ENCODE results near the gene INHBB. TPM values are rescaled to one million over a fixed set of nuclear protein-coding genes. Genes with fewer than 3 reads are reported as not detected.

INHBB gene
- total RNA-seq, 1 donor from 2014 or later, result not detected

DNA sequence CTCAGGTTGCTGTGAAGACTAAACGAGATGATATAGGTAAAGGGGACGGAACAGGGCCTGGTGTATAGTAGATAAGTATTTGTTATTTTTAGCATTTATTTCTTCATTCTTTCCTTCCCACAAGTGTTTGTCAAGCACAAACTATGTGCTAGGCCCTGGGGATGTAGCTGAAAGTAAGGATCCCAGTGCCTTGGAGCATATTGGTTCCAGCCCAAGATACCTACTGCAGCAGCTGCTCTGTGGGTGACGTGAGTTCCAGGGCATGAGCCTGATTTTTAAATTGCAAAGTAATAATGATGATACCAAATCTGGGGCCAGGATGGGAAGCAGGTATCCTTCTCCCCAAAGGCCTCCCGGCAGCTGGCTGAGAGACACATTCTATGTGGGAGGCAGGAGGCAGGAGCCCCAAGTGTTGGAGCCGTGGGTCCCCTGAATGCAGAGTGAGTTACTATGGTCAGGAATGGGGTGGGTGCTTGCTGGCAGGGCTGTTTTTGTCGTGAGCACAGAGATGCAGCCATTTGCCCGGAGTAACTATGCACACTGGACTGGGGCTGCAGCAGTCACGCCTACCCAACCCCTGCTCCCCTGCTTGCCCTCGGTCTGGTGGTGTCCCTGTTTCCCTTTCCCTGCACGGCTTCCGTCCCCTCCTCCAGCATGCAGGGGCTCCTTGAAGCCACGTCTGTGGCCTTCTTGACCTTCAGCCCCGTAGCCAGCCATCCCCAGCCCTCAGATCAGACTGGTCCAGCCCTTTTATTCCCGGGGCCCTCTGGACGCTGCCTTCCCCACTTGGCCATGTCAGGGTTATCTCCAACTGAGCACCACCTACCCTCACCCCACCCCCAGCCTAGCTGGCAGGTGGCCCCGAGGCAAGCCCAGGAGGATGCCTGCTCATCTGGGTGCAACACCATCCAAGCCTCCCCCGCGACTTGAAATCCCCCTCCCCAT is 52.4 kb downstream of the INHBB start:
- Mint-ChIP-seq H3K4me3 (ENCODE audit: low read depth) (no peak overlapping the region), H3K4me1 (ENCODE audit: low read depth) (peaks cover 5% of the 10 kb centered on the region), H3K36me3 (ENCODE audit: insufficient read depth) (no peaks in the 10 kb centered on the region), H3K27me3 (peaks cover 28% of the 10 kb centered on the region), H3K27ac (no peak overlapping the region), H3K9me3 (ENCODE audit: low read depth) (no peaks in the 10 kb centered on the region)
- TF ChIP-seq, protein P1, sequence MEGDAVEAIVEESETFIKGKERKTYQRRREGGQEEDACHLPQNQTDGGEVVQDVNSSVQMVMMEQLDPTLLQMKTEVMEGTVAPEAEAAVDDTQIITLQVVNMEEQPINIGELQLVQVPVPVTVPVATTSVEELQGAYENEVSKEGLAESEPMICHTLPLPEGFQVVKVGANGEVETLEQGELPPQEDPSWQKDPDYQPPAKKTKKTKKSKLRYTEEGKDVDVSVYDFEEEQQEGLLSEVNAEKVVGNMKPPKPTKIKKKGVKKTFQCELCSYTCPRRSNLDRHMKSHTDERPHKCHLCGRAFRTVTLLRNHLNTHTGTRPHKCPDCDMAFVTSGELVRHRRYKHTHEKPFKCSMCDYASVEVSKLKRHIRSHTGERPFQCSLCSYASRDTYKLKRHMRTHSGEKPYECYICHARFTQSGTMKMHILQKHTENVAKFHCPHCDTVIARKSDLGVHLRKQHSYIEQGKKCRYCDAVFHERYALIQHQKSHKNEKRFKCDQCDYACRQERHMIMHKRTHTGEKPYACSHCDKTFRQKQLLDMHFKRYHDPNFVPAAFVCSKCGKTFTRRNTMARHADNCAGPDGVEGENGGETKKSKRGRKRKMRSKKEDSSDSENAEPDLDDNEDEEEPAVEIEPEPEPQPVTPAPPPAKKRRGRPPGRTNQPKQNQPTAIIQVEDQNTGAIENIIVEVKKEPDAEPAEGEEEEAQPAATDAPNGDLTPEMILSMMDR (IDR thresholded peaks at IDR 0.05; ENCODE audit: unreplicated experiment), result no peak
- no peak for DNase-seq (ENCODE audit: low spot score, unreplicated experiment)

DNA sequence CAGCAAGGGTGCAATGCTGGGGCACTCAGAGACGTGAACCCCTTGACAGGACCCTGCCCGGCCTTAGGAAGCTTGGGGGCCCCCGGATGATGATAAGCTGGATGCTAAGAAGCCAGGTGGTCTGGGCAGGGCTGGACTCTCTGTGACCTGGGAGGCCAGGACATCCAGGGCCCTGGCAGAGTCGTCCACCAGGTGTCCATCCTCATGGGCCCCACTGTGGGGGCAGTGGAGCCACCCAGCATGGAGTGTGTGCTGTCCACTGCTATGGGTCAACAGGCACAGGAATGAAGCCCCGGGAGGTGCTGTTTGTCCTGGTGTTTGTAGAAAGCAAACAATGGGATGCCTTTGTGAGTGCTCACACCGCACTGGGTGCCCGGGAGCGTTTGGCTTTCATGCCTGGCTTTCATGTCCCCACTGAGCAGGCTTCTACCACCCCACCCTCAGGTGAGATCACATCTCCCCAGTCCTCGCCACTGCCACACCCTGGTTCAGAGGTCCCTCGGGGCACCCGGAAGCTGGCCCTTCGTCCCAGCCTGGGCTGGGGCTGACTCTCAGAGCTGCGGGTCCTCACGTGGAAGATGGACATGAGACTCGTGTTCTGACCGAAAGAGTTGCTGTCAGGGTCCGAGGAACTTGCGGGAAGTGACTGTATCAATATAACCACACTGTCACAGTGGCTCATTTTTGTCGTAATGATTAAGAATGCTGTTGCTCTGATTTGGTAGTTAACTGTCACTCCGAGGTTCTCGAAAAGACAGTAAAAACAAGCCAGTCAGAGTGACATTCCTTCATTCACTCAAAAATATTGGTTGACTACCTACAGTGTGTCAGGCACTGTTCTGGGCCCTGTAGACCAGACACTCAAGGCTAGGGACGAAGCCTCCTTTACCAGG is 53.3 kb downstream of the INHBB start:
- H3K4me3 Mint-ChIP-seq (ENCODE audit: low read depth), result no peak overlapping the region
- H3K9me3 Mint-ChIP-seq (ENCODE audit: low read depth), result no peaks in the 10 kb centered on the region
- TF ChIP-seq, protein P1 (IDR thresholded peaks at IDR 0.05; ENCODE audit: unreplicated experiment), result no peak
- H3K27ac Mint-ChIP-seq, result no peak overlapping the region
- H3K36me3 Mint-ChIP-seq (ENCODE audit: insufficient read depth), result no peaks in the 10 kb centered on the region
- peaks cover 5% of the 10 kb centered on the region for H3K4me1 Mint-ChIP-seq (ENCODE audit: low read depth)
- H3K27me3 Mint-ChIP-seq, result peaks cover 24% of the 10 kb centered on the region
- DNase-seq (ENCODE audit: low spot score, unreplicated experiment), result no peak

DNA sequence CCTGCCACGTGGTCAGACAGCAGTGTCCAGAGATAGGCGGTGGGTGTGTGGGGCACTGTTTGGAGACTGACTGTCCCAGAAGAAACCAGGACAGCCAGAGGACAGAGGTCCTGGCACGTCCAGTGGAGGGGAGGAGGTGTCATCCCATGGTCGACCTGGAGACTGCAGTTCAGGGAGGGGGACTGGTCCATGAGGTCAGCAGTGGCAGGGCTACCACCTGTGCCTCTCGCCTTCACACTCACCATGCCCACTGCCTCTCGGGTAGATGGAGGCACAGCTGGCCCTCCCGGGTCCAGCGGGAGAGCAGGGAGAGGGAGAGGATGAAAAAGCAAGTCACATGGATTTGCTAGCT is 53.9 kb downstream of the INHBB start:
- DNase-seq (ENCODE audit: low spot score, unreplicated experiment), result no peak
- Mint-ChIP-seq H3K4me3 (ENCODE audit: low read depth) (no peak overlapping the region), H3K9me3 (ENCODE audit: low read depth) (no peaks in the 10 kb centered on the region), H3K27me3 (peaks cover 24% of the 10 kb centered on the region), H3K27ac (no peak overlapping the region), H3K36me3 (ENCODE audit: insufficient read depth) (no peaks in the 10 kb centered on the region), H3K4me1 (ENCODE audit: low read depth) (peaks cover 5% of the 10 kb centered on the region)
- TF ChIP-seq, protein P1 (IDR thresholded peaks at IDR 0.05; ENCODE audit: unreplicated experiment), result no peak

DNA sequence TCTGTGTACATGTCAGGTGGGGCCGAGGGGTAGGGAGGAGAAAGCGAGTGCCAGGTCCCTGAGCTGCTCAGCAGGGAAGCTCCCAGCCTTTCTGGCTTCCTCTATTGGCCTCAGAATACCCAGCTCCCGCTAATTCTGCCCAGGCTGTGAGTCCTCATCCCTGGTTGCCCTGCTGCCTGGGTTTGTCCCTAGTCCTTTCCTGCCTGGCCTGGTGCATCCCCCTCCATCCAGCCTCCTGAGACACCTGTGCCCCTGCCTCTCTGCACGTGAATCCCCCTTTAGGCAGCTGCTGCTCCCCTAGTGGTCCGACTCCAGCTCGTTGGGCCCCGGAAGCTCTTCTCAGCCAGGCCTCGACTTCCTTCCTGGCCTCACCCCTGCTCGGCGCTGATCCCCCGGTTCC is 54.6 kb downstream of the INHBB start:
- Mint-ChIP-seq H3K4me1 (ENCODE audit: low read depth) (peaks cover 5% of the 10 kb centered on the region), H3K27me3 (peaks cover 21% of the 10 kb centered on the region), H3K27ac (no peak overlapping the region), H3K36me3 (ENCODE audit: insufficient read depth) (no peaks in the 10 kb centered on the region), H3K9me3 (ENCODE audit: low read depth) (no peaks in the 10 kb centered on the region), H3K4me3 (ENCODE audit: low read depth) (no peak overlapping the region)
- TF ChIP-seq, protein P1 (IDR thresholded peaks at IDR 0.05; ENCODE audit: unreplicated experiment), result no peak
- no peak for DNase-seq (ENCODE audit: low spot score, unreplicated experiment)

Other genes starting within 250 kb of the INHBB start
- 19.9 and 20.3 TPM in 2 replicates for gene TMEM185B, start 122.7 kb upstream of the INHBB start, total RNA-seq
- gene RALB, start 93.3 kb upstream of the INHBB start, total RNA-seq, result 26.6 and 30.5 TPM in 2 replicates